Sigmoid colon (tissue), 7 donors: ENCODE results near the gene DNAJC10. TPM values are rescaled to one million over a fixed set of nuclear protein-coding genes. Genes with fewer than 3 reads are reported as not detected.

Experiments used
- DNase-seq: peaks from one replicate; pipeline ENCODE4 v3.0.0-alpha.2; 2019
- H3K27ac ChIP-seq, 4 donors: fragments of 200-600 bp; sonication (generic); one replicate each; pipeline ENCODE4 v1.5.1; 2016 to 2019; ENCODE audit warnings: mild to moderate bottlenecking in 1 of 4
- H3K27me3 ChIP-seq, 3 donors: fragments of 200-600 bp; sonication (generic); one replicate each; pipeline ENCODE4 v1.5.1; 2019; ENCODE audit warnings: mild to moderate bottlenecking in 1 of 3
- H3K36me3 ChIP-seq, 4 donors: fragments of 200-600 bp; sonication (generic); one replicate each; pipeline ENCODE4 v1.5.1; 2016 to 2019
- H3K4me1 ChIP-seq, 4 donors: fragments of 200-600 bp; sonication (generic); one replicate each; pipeline ENCODE4 v1.5.1; 2017 to 2019
- H3K4me3 ChIP-seq, 4 donors: fragments of 200-600 bp; sonication (generic); one replicate each; pipeline ENCODE4 v1.5.1; 2017 to 2019; ENCODE audit warnings: mild to moderate bottlenecking in 2 of 4, moderate library complexity in 1 of 4
- H3K9me3 ChIP-seq, 4 donors: fragments of 200-600 bp in 3 of 4; sonication (generic) in 3 of 4; one replicate each; pipeline versions ENCODE4 v1.5.1 to v1.6.1; 2013 to 2019
- CTCF ChIP-seq, 4 experiments: fragments of 450-650 bp in 3 of 4; fragments of 200-600 bp in 1 of 4; IDR thresholded peaks; one replicate each; pipeline ENCODE4 v1.5.1; 2016 to 2019; ENCODE audit warnings: antibody characterized with exemption in 4 of 4, mild to moderate bottlenecking in 3 of 4, moderate library complexity in 2 of 4
- EP300 ChIP-seq, 4 donors: sonication (generic); formaldehyde crosslinking; IDR thresholded peaks; one replicate each; pipeline ENCODE4 v1.6.1; 2017; ENCODE audit warnings: antibody characterized with exemption in 4 of 4
- POLR2A ChIP-seq, 2 donors: fragments of 450-650 bp; IDR thresholded peaks; one replicate each; pipeline ENCODE4 v1.6.1; 2016; ENCODE audit warnings: antibody characterized with exemption in 2 of 2, mild to moderate bottlenecking in 2 of 2, moderate library complexity in 2 of 2
- POLR2AphosphoS5 ChIP-seq, 4 donors: sonication (generic); formaldehyde crosslinking; IDR thresholded peaks; one replicate each; pipeline ENCODE4 v1.6.1; 2017; ENCODE audit warnings: antibody characterized with exemption in 4 of 4
- WGBS, 2 donors: extraction: QIAGEN DNeasy Blood & Tissue Kit; methylation state at CpG; one replicate each; pipeline ENCODE4 v1.1.7; 2013; 5-methylcytosine and 5-hydroxymethylcytosine counted together
- intact Hi-C: fragments of 100-400 bp; cut with DNase I; formaldehyde crosslinking; loops from one replicate; pipeline ENCODE4 v1.15.1; 2023
- polyA plus RNA-seq, 3 donors: library from polyadenylated mRNA; stranded (reverse); fragments of 200-250 nt; gene quantifications; one replicate each; pipeline ENCODE4 v1.2.3, GENCODE V29; 2013
- total RNA-seq, 4 donors: library from RNA; depleted of rRNA; stranded (reverse); fragments of >200 nt; gene quantifications; one replicate each; pipeline ENCODE4 v1.1.0, GENCODE V29; 2016
- donor health status: healthy with polysubstance abuse.
- donor health status: Bipolar disorder and iron deficiency.
- donor health status: healthy.

Gene DNAJC10
- total and polyA plus RNA-seq, 7 donors: 9.0 to 50.1 (median 44.3) TPM

- Histone ChIP-seq H3K27ac (no peak overlapping the region), H3K9me3 (no peaks in the 10 kb centered on the region), H3K4me1 (peaks cover 0 to 37% (median 23%) of the 10 kb centered on the region in 4 donors), H3K27me3 (no peaks in the 10 kb centered on the region), H3K36me3 (no peaks in the 10 kb centered on the region), H3K4me3 (no peak overlapping the region)
- TF ChIP-seq CTCF (IDR thresholded peaks at IDR 0.05) (no peak), POLR2AphosphoS5 (IDR thresholded peaks at IDR 0.05) (no peak), EP300 (IDR thresholded peaks at IDR 0.05) (no peak), POLR2A (IDR thresholded peaks at IDR 0.05) (no peak)
- no peak for DNase-seq
- intact Hi-C loops: no loop called here
- 78 to 82% methylated on average over 4 of the region's 4 CpGs for WGBS, 2 donors
Measured at GRCh38 chr2:182818925-182819324, 102.9 kb downstream of the DNAJC10 start.

GRCh38 chr2:182819412-182819811, 103.4 kb downstream of the DNAJC10 start:
- Histone ChIP-seq H3K27me3 (no peaks in the 10 kb centered on the region), H3K9me3 (no peaks in the 10 kb centered on the region), H3K4me1 (peaks cover 0 to 37% (median 24%) of the 10 kb centered on the region in 4 donors), H3K36me3 (no peaks in the 10 kb centered on the region), H3K27ac (no peak overlapping the region), H3K4me3 (no peak overlapping the region)
- DNase-seq: no peak
- intact Hi-C loops: no loop called here
- TF ChIP-seq EP300 (IDR thresholded peaks at IDR 0.05): no peak
- no peak for TF ChIP-seq POLR2A (IDR thresholded peaks at IDR 0.05)
- no peak for TF ChIP-seq CTCF (IDR thresholded peaks at IDR 0.05)
- no peak for TF ChIP-seq POLR2AphosphoS5 (IDR thresholded peaks at IDR 0.05)
- 93 to 95% methylated on average over 4 of the region's 4 CpGs for WGBS, 2 donors

GRCh38 chr2:182821182-182821581, 105.1 kb downstream of the DNAJC10 start:
- H3K4me1 ChIP-seq: peaks cover 0 to 49% (median 32%) of the 10 kb centered on the region in 4 donors
- H3K9me3 ChIP-seq: no peaks in the 10 kb centered on the region
- H3K36me3 ChIP-seq: no peaks in the 10 kb centered on the region
- TF ChIP-seq POLR2A (IDR thresholded peaks at IDR 0.05): no peak
- TF ChIP-seq EP300 (IDR thresholded peaks at IDR 0.05): no peak
- no peak for TF ChIP-seq CTCF (IDR thresholded peaks at IDR 0.05)
- no peak for TF ChIP-seq POLR2AphosphoS5 (IDR thresholded peaks at IDR 0.05)
- H3K27me3 ChIP-seq: no peaks in the 10 kb centered on the region
- H3K27ac ChIP-seq: no peak overlapping the region
- WGBS, 2 donors: 59 to 78% methylated on average over 2 of the region's 2 CpGs
- no peak overlapping the region for H3K4me3 ChIP-seq
- DNase-seq: no peak
- intact Hi-C loops: no loop called here

GRCh38 chr2:182822733-182823132, 106.7 kb downstream of the DNAJC10 start:
- WGBS, 2 donors: 95 to 98% methylated on average over 2 of the region's 2 CpGs
- intact Hi-C loops: no loop called here

More at GRCh38 chr2:182822733-182823132, 106.7 kb downstream of the DNAJC10 start:
- Histone ChIP-seq H3K27me3 (no peaks in the 10 kb centered on the region), H3K27ac (no peak overlapping the region), H3K36me3 (no peaks in the 10 kb centered on the region), H3K4me3 (no peak overlapping the region), H3K9me3 (no peaks in the 10 kb centered on the region), H3K4me1 (peaks cover 0 to 50% (median 37%) of the 10 kb centered on the region in 4 donors)
- TF ChIP-seq EP300 (IDR thresholded peaks at IDR 0.05): no peak
- no peak for TF ChIP-seq POLR2AphosphoS5 (IDR thresholded peaks at IDR 0.05)
- no peak for TF ChIP-seq CTCF (IDR thresholded peaks at IDR 0.05)
- TF ChIP-seq POLR2A (IDR thresholded peaks at IDR 0.05): no peak
- DNase-seq: no peak
